HK-2 (cell line): Measurements from ENCODE around the gene KDM4D.
"Not testable (repeated sequence)": the region's sequence is repeated elsewhere in the genome, so short reads cannot be mapped to it uniquely, and the experiment has no call there.

ENCODE experiments used
- DNase-seq: peaks from one replicate; pipeline ENCODE4 v3.0.0-alpha.2; 2018; ENCODE audit not compliant: unreplicated experiment

KDM4D gene

DNA sequence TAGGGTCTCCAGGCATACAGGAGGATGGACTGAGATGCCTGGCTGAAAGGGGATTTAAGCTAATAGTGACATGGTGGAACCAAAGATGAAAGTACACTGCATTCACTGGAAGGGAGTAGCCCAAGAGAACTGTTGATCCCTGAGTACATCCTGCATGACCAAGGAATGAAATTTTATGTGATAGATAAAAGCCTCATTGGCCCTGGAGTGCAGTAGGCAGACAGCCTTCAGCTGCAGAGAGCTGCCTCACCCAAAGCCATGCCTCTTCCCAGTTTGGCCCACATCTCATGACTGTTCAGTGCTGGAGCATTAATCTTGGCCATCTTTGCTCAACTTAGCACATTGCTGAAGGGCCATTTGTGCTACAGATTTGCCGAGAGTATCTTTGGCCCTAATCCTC, 59.5 kb downstream of the KDM4D start:
- DNase-seq: no peak

DNA sequence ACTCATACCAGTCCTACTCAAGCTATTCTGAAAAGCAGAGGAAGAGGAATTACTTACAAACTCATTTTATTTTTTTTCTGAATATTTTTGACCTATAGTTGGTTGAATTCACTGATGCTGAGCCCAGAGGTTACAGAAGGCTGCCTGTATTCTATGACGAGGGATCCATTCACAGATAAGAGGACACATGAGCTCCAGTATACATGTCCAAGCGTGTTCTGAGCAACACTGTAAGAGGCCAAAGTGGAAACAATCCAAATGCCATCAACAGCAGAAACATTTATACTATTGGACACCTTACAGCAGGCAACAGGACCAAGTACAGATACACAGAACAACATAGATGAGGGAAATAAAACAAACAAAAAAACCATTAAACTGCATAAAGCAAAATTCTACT, 61.8 kb downstream of the KDM4D start:
- DNase-seq: no peak

- not testable (repeated sequence) for DNase-seq
Observed at GRCh38 chr11:95037356-95038035, 64.0 kb downstream of the KDM4D start.

DNA sequence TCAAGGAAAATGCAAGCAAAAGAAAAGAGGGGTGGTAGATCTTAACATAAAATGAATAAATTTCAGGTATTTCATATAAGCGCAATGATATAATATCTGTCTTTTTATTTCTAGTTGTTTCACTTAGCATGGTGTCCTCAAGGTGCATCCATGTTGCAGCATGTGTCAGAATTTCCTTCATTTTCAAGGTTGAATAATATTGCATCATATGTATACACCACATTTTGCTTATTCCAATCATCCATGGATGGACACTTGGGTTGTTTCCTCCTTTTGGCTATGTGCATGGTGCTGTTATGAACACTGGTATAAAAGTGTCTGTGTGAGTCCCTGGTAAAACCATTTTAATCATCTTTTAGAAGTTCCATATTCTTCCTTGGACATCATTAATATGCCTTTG, 68.7 kb downstream of the KDM4D start:
- no peak for DNase-seq

GRCh38 chr11:95042906-95043305, 69.4 kb downstream of the KDM4D start:
- DNase-seq: no peak

DNA sequence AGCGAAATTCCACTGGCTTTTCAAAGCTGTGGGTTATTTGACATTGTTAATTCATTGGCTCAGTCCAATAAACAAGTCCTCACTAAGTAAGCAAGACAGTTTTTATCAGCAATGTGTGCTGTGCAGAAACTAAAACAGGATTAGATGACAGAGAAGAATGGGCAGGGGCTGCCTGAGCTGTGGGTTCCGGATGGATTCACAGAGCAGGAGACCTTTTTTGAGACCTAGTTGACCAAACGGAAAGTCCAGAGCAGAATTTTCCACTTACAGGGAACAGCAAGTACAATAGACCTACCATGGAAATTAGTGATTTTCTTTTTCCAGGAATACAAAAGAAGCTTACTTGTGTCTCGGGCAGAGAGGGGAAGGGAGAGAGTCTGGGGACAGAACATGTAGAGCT, 70.5 kb downstream of the KDM4D start:
- DNase-seq: no peak

DNA sequence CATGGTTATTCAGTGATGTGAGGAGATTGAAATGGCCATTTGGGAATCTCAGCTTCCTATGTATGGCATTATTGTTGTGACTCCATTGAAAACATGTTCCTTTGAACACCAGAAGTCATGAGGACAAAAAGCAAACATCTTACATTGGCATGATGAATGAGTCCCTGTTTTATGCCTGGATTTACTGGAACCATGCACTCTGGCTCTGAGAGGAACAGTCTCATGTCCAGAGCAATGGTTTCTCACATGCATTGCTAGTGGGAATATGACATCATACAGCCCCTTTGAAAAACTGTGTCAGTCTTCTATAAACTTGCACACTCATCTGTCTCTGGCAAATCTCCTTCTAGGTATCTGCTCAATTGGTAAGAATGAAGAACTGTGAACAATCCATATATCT, 72.3 kb downstream of the KDM4D start:
- DNase-seq: no peak
